NCI-H2081 treated with DMSO at 0.1 percent for 48 hours (cell line): ENCODE data around the gene SNN.

Experiments used
- DNase-seq: peaks from one replicate; lab custom pipeline; 2025; lab: John Stamatoyannopoulos, UW

The SNN gene

GRCh38 chr16:11635113-11635652 is 33.1 kb upstream of the SNN start:
- no peak for DNase-seq

GRCh38 chr16:11635679-11636171 is 32.5 kb upstream of the SNN start:
- no peak for DNase-seq

- peak; percentile 11 for DNase-seq
Measured at GRCh38 chr16:11636172-11636721, 32.0 kb upstream of the SNN start.

- no peak for DNase-seq
Measured at GRCh38 chr16:11637320-11637719, 30.9 kb upstream of the SNN start.

GRCh38 chr16:11638140-11638539 is 30.1 kb upstream of the SNN start:
- no peak for DNase-seq

- DNase-seq, result no peak
Measured at GRCh38 chr16:11639008-11639562, 29.2 kb upstream of the SNN start.

- no peak for DNase-seq
Measured at GRCh38 chr16:11639925-11640899, 28.0 kb upstream of the SNN start.

- no peak for DNase-seq
Measured at GRCh38 chr16:11640987-11641817, 27.1 kb upstream of the SNN start.

GRCh38 chr16:11642765-11643116 is 25.5 kb upstream of the SNN start:
- no peak for DNase-seq

GRCh38 chr16:11649276-11649675 is 19.0 kb upstream of the SNN start:
- no peak for DNase-seq

- no peak for DNase-seq
Measured at GRCh38 chr16:11650641-11651591, 17.3 kb upstream of the SNN start.

GRCh38 chr16:11651796-11652195 is 16.5 kb upstream of the SNN start:
- DNase-seq, result no peak

- no peak for DNase-seq
Measured at GRCh38 chr16:11655655-11656054, 12.6 kb upstream of the SNN start.

GRCh38 chr16:11657556-11657955 is 10.7 kb upstream of the SNN start:
- DNase-seq, result no peak

- no peak for DNase-seq
Measured at GRCh38 chr16:11658896-11659708, 9.2 kb upstream of the SNN start.

GRCh38 chr16:11660565-11660964 is 7.7 kb upstream of the SNN start:
- no peak for DNase-seq

GRCh38 chr16:11662582-11662981 is 5.7 kb upstream of the SNN start:
- no peak for DNase-seq

- no peak for DNase-seq
Measured at GRCh38 chr16:11665071-11665491, 3.2 kb upstream of the SNN start.

GRCh38 chr16:11666103-11667055 is 1.9 kb upstream of the SNN start:
- no peak for DNase-seq
